Kidney epithelial cell (primary cell): Measurements from ENCODE around the gene FIGN. TPM values are rescaled to one million over a fixed set of nuclear protein-coding genes. Genes with fewer than 3 reads are reported as not detected.

ENCODE experiments used
- DNase-seq: peaks from one replicate; pipeline ENCODE4 v3.0.0-alpha.2; 2010; ENCODE audit warnings: low read depth
- H3K27me3 ChIP-seq: 2 replicates; pipeline ENCODE4 v1.6.0; 2011; ENCODE audit warnings: low read length; ENCODE audit not compliant: control insufficient read depth, insufficient read depth
- H3K36me3 ChIP-seq: 2 replicates; pipeline ENCODE4 v1.5.1; 2011; ENCODE audit warnings: low read length; ENCODE audit not compliant: control insufficient read depth, insufficient read depth
- H3K4me3 ChIP-seq: 2 replicates; pipeline ENCODE4 v1.5.1; 2011; ENCODE audit warnings: low read depth, mild to moderate bottlenecking, control low read depth, low read length
- CTCF ChIP-seq: IDR thresholded peaks from 2 replicates; pipeline ENCODE4 v1.5.1; 2011; ENCODE audit warnings: mild to moderate bottlenecking, moderate library complexity, low read length, control low read depth, inconsistent platforms; ENCODE audit not compliant: insufficient read depth, poor library complexity, severe bottlenecking
- total RNA-seq: library from RNA; depleted of rRNA; stranded (reverse); fragments of >200 nt; gene quantifications from 2 replicates; pipeline ENCODE4 v1.2.3, GENCODE V29; 2015

Gene FIGN
- total RNA-seq, 1 donor from 2014 or later = 1.8 TPM

GRCh38 chr2:163701399-163702195 lies 34.2 kb downstream of the FIGN start:
- DNase-seq = no peak
- H3K4me3 ChIP-seq = no peak overlapping the region
- H3K27me3 ChIP-seq = no peaks in the 10 kb centered on the region
- TF ChIP-seq CTCF = no peak
- H3K36me3 ChIP-seq = no peaks in the 10 kb centered on the region

- Histone ChIP-seq H3K27me3 (no peaks in the 10 kb centered on the region), H3K36me3 (no peaks in the 10 kb centered on the region), H3K4me3 (no peak overlapping the region)
- no peak for DNase-seq
- no peak for TF ChIP-seq CTCF
Observed at GRCh38 chr2:163698857-163699256, 37.0 kb downstream of the FIGN start.

- Histone ChIP-seq H3K36me3 (no peaks in the 10 kb centered on the region), H3K27me3 (no peaks in the 10 kb centered on the region), H3K4me3 (no peak overlapping the region)
- TF ChIP-seq CTCF = no peak
- no peak for DNase-seq
Observed at GRCh38 chr2:163697846-163698637, 37.8 kb downstream of the FIGN start.

GRCh38 chr2:163697429-163697828 lies 38.4 kb downstream of the FIGN start:
- TF ChIP-seq CTCF = no peak
- no peak for DNase-seq
- Histone ChIP-seq H3K27me3 (no peaks in the 10 kb centered on the region), H3K4me3 (no peak overlapping the region), H3K36me3 (no peaks in the 10 kb centered on the region)

GRCh38 chr2:163693484-163693883 lies 42.3 kb downstream of the FIGN start:
- no peaks in the 10 kb centered on the region for H3K36me3 ChIP-seq
- no peak for DNase-seq
- TF ChIP-seq CTCF = no peak
- no peaks in the 10 kb centered on the region for H3K27me3 ChIP-seq
- no peak overlapping the region for H3K4me3 ChIP-seq
